COLO829 (cell line): Measurements from ENCODE around the gene MST1.
"Not testable (repeated sequence)": the region's sequence is repeated elsewhere in the genome, so short reads cannot be mapped to it uniquely, and the experiment has no call there.

Source experiments
- DNase-seq: peaks from one replicate; pipeline ENCODE4 v3.0.0; 2012; ENCODE audit warnings: low spot score

MST1 gene

DNA sequence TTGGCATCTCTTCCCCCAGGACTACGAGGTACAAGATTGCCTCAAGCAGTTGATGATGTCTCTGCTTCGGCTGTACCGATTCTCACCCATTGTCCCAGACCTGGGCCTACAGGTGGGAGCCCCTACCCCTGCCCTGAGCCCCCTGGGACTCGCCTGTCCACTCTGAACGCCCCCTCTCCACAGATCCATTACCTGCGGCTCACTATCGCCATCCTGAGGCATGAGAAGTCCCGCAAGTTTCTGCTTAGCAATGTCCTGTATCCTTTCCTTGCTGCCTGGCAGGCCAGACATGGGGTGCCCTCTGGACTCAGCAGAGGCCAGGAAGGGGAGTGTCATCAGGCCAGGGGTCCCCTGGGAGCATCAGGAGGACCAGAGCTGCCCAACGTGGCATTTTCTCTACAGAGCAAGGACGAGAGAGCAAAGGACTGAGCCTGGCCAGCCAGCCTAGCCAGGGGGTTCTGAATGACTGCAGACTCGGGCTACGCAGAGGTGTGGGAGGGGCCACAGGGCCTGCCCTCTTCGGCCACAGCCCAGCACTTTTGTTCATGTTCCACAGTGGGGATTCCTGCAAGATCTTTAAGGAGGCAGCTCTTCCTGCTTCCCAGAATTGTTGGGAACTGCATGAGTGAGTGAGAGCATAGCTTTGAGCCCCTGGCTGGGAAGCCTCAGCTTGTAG, 11.3 kb upstream of the MST1 start:
- DNase-seq = no peak

DNA sequence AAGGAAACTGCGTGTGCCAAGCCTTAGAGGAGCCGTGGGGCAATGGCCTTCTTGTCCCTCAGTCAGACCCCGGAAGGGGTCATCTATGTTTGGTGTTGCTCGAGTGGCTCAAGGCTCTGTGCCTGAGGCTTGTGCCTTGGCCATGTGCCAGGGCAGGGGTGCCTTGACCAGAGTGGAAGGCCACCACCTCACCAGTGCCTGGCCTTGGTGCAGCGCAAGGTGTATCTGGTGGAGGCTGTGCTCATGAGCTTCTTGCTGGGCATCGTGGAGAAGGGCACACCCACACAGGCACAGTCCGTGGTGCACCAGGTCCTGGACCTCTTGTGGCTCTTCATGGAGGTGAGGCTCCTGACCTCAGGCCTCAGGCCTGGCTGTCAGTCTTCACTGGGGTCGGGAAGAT, 10.7 kb upstream of the MST1 start:
- DNase-seq = no peak

DNA sequence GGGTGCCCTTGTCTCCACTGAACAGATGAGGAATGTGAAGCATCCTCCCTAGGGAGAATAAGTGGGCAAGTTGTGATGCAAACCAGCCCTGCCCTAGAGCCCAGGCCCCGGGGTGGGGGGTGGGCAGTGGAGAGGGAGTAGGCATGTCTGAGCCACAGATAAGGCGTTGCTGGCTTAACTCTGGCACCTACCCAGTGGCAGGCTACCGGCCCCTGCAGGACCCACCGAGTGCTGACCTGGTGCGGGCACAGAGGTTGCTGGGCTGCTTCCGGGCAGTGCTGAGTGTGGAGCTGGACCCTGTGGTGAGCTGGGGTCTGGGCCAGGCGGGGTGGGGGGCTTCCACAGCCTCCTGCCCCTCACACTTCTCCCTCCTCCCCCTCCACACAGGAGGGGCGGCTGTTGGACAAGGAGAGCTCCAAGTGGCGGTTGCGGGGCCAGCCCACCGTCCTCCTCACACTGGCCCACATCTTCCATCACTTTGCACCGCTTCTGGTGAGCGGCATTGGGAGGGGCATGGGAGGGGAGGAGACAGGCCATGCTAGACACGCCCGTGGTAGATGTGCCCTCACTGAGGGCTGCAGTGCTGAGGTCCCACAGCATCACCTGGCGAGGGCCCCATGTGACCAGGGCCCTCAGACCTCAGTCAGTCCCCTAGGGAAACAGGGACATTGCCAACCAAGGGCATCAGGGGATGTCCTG, 10.2 kb upstream of the MST1 start:
- no peak for DNase-seq

DNA sequence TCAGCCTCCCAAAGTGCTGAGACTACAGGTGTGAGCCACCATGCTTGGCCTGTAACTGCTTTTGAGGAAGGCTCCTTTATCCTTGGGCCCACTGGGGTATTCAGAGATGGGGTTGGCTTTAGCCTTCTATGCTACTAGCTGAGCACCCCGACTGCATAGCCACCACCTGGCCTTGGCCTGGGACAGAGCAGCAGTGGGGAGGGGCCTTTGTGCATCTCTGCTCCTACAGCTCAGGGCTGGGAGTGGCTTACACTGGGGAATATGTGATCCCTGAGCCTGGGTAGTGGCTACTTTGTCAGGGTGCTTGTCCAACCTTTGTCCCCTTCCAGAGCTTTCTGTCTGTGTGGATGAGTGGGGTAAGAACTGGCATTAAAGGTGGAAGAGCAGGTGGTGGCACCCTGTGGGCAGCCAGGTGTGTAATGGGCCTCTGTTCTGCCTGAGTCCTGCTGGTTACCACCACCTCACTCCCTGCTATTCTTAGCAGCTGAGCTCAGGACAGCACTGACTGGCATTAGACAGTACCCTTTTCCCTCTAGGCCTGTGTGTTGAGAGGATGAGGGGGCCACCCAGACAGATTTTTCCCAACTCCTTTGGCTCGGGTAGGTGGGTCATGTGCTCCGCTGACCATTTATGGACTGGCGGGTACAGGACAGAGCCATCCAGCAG, 6.2 kb upstream of the MST1 start:
- not testable (repeated sequence) for DNase-seq

DNA sequence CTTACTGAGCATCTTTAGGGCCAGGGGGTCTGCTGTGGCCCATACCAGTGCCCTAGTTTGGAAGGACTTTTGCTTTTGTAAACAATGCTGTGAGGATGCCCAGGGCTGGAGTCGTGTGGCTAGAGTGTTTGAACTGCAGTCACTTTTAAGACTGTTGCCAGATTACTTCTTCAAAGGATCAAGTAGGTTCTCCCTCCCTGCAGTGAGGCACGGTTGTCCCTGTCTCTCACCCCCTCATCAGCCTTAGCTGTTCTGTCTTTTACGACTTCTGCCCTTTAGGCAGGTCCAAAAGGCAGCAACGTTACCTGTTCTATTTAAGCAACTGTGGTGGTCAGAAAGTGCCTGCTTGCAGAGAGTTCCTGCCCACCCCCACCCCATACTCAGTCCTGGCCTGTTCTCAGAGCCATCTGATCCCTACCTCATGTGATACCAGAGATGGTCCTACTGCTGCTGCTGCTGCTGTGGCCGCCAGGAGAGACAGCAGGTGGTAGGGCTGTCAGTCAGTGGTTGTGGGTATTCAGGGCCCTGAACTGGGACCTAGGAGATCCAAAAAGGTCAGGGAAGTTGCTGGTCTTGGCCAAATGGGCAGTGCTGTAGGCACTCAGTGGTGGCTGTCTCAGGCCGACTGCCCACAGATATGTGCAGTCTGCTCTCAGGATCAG, 5.3 kb upstream of the MST1 start:
- not testable (repeated sequence) for DNase-seq

DNA sequence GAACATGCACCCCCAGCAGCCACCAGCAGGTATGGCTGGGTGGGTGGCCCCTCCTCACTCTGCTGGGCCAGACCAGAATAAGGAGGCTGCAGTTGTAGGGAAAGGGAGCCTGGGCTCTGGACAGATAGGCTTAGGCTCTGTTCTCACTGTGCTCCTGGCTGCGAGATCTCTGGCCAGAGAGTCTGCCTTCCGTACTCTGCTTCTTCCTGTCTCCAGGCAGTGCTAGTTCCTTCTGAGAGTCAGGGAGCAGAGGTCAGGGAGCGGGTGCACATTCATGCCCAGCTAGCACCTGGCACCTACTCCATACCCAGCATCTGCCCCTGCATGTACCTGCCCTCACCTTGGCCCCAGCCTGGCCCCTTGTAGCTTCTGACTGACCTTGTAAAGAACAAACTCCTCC, 2.2 kb upstream of the MST1 start:
- not testable (repeated sequence) for DNase-seq

DNA sequence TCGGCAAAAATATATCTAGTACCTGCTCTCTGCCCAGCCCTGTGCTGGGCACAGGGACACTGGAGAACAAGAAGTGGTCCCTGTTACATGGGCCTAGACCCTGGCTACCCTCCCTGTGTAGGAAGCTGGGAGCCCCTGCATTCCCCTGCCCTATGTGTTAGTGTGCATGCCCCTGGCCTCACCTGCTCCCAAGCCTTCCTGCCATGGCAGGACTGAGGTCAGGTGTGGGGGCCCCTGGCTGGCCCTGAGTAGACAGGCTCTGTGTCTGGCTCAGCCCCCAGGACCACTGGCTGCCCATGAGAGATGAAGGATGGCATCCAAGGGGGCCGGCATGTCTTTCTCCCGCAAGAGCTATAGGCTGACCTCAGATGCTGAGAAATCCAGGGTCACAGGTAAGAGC, 1.6 kb upstream of the MST1 start:
- not testable (repeated sequence) for DNase-seq

DNA sequence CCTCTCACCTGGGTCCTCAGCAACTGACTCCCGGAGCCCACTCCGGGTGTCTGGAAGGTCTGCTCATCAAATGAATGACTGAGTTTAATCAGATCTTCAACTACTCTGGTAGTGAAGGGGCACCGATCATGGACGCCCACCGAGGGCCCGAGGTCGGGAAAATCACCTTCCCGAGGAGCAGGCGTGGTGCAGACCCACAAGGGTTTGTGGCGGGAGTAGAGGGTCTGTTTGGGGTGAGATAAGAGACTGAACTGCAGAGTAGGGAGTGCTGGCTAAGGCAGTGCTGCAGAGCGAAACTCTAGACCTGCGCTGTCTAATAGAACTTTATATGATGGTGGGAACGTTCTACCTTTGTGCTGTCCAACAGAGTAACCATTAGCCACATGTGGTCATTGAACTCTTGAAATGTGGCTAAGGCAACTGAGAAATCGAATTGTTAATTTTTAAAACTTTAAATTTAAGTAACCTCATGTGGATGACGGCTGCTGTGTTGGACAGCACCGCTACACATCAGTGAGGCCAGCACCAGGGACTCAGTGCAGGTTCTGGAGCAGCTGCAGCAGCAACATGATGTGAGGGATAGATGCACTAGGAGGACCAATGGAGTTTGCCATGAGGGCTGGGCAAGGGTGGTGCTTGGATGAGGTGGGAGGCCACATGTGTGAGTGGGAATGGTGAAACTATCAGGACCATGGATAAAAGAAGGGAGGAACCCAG, 792 bp upstream of the MST1 start:
- not testable (repeated sequence) for DNase-seq

DNA sequence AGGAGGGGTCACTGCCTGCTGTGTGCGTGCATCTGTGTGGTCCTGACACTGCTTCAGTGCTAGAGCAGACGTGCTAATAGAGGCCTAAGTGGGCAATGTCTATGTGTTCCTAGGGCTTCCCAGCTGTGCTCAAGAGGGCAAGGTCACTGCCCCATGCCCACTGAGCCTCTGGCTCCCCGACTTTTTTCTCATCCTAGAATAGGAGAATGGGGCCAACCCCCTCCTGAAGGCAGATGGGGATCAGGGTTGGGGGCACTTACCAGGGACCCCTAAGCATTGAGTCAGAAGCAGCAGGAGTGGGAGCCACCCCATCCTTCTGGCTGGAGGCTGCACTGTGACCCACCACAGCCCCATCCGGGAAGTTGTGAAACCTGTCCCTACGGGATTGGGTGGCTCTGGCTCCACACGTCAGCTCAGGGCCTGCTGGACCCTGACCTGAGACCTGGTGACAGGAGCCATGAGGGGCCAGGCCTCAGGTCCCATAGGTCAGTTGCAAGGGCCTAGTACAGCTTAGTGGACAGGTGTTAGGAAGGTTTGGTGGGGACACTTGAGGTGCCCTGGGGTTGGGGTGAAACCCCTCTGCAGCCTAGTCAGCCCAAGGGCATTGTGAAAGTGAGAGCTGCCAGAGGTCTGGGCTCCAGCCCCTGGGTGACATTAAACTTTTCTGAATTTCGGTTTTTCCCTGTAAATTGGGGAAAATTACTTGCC, 782 bp downstream of the MST1 start:
- DNase-seq = not testable (repeated sequence)

DNA sequence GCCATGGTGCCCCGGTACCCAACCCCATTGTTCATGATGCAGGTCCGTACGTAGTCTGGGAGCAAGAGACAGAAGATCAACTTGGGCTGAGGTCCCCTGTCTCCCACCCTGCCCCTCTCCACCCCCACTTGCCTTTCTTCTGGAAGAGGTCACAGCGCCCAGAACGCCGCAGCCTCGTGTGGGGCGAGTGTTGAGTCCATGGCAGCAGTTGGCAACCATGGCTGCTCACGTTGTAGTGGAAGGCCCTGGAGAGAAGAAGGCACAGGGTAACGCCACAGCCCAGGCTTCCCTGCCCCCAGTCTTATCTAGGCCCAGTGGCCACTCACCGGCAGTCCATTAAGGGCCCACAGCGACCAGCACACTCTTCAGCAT, 1.9 kb downstream of the MST1 start:
- not testable (repeated sequence) for DNase-seq

DNA sequence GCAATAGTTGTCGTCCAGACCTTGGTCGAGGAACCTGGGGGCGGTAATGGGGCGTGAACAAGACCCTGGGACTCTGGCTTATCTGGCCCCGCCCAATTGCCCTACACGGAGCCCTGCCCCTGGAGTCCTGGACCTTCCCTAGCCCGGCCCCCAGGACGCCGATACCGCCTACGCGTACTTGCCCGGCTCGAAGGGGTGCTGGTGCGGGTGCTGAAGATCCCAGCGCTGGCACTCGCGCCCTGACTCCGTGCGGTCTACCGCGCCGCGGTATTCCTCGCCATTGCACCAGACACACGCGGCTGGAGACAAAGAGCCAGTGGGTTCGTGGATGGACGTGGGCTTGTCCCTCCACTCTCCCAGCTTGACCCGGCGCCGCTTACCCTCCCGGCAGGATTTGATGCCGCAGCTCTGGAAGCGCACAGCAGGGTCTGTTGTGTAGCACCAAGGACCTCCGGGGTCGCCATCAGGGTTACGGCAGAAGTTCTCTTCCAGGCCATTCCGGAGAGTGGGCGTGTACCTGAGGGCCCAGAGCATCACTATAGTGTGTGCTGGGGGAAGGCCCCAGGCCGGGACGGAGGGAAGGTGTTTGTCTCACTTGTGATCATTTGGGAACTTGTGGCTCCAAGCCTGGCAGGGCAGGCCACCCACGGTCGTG, 2.4 kb downstream of the MST1 start:
- DNase-seq = not testable (repeated sequence)

DNA sequence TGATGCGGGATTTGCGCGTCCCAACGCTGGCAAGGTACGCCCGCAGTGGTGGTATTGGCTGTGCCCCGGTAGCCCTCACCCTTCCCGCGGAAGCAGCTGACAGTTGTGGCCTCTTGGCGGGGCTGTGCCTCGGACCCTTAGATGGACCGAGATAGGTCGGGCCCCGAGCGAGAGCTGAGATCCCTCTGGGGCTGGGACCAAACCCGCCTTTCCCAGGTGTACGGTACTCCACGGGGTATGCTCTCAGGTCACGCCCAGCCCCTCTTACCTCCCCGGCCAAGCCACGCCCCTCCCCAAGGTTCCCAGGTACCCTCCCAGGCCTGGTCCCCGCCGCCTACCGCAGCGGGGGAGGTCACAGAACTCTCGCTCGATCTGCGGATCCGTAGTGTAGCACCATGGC, 2.9 kb downstream of the MST1 start:
- DNase-seq = not testable (repeated sequence)

DNA sequence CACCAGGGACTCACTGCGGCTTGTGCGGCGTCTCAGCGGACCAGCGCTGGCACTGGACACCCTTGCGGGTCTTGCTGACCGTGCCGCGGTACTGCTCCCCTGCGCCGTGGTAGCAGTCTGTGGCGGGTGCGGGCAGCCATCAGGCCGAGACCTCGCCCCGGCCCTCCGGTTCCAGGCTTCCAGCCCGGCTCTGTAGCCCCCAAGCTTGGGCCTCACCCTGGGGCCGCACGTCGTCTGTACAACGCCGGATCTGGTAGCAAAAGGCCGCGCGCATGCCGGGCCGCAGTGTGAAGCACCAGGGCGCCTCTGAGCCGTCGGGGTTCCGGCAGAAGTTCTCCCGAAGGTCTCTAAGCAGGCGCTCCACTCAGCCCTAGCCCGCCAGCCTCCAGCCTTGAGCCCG, 3.4 kb downstream of the MST1 start:
- not testable (repeated sequence) for DNase-seq

DNA sequence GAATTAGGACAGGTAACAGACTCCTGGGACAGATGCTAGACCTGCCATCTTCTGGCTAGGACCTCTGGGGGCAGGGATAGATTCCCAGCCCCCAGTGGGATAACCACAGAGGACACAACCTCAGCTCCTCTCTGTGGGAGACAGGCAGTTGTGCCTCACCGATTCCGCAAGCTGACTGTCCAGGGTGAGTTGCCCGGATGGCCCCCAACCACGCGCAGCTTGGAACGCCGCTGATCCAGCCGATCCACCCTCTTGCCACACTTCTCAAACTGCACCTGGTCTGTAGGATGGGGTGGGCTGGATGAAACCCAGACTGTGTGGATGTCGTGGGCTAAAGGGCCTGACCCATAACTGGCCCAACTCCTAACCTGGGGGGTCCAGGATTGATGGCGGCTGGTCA, 4.2 kb downstream of the MST1 start:
- not testable (repeated sequence) for DNase-seq

DNA sequence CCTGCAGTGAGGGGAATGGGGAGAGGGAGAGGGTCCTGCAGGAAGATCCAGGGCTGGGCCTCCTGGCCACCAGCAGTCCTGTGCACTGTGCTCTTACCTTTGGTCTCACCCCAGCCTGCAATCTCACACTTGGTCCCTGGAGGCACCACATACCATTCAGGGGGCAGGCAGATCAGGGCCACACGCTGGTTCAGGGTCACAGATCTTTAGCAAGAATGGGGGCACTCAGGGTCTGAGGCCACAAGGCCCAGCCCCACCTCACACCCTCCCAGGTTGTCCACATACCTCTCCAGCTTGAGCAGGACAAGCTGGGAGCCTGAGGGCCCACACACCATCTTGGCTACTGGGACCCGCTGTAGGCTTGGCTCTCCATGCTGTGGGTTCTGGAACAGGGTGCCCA, 4.8 kb downstream of the MST1 start:
- not testable (repeated sequence) for DNase-seq

DNA sequence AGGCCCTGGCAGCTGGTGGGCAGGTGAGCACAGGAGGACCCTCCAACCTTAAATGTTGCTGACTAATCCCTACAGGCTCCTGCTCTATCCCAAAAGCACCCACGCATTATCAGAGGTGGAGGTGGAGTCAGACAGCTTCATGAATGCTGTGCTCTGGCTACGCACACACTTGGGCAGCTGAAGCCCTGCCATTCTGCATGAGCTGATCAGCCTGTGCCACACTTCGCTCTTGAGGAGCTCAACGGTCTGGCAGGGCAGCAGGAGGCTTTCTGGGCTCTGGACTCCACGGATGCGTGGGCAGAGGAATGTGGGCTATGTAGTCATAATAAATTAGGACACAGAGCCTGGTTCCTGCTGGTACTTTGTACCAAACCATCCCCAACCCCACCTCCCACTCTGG, 6.1 kb downstream of the MST1 start:
- DNase-seq = no peak

DNA sequence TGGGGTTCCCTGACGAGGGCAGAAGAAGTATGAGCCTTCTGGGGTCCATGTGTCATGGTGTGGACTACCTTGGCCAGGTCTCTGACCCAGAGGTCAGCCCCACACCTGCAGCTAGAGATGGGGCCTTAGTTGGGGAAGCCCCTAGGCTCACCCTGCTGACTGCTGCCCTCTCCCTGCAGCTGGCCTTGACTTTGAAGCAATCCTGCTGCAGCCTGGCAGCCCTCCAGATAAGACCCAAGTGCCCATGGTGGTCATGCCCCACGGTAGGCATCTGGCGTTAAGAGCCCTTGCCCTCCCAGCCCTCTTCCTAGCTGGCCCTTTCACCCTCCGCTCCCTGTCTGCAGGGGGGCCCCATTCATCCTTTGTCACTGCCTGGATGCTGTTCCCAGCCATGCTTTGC, 7.7 kb downstream of the MST1 start:
- no peak for DNase-seq

DNA sequence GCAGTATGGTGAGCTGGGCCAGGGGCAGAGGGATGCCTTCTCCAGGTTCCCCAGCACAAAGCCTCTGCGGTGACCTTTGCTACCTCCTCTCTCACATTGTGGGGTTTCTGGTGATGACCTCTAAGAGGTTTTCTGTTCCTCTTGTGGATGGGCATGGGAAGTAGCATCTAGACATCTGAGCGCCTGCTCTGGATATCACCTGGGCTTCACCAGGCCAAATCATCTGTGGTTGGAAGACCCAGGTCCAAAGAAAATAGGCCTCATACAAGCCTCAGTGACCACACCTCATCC, 8.1 kb downstream of the MST1 start:
- no peak for DNase-seq

DNA sequence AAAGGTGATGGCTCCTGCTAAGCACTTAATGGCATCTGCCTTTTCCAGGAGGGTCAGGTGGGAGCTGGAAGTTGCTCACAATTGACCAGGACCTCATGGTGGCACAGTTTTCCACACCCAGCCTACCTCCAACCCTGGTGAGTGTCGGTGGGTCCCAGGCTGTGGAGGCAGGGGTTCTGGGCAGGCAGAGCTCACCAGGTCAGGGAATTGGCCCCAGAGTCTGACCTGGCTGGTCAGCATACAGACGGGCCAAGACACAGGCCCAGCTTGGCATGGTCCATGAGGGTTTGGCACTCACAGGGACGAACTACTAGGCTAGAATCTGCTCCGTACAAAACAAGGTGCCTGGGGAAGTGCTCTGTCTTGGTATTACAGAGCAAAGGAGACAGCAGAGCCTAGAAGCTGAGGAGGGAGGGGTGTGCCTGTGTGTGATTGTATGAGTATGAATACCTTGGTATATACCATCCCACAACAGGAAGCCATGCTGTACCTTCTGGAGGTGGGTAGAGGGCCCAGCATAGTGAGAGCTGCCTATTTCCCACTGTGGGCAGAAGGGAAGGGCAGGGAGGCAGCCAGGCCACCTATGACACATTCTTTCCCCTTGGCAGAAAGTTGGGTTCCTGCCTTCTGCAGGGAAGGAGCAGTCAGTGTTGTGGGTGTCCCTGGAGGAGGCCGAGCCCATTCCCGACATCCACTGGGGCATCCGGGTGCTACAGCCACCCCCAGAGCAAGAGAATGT, 8.6 kb downstream of the MST1 start:
- DNase-seq = no peak

DNA sequence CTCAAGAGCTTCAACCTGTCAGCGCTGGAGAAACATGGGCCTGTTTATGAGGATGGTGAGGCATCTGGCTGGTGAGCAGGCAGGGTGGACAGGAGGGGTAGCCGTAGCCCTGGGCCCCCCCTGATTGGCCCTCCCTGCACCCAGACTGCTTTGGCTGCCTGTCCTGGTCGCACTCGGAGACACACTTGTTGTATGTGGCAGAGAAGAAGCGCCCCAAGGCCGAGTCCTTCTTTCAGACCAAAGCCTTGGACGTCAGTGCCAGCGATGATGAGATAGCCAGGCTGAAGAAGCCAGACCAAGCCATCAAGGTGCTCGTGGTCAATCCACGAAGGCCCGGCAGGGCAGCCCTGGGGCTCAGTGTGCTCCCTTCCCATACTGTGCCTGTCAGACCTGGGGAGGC, 13.4 kb downstream of the MST1 start:
- DNase-seq = no peak
